ENCODE data around the gene TESPA1.

GRCh38 chr12:55002355-55002754 is 17.8 kb upstream of the TESPA1 start:
- TF ChIP-seq SIN3A (conservative IDR thresholded peaks at IDR 0.05 in 1 of 2, IDR thresholded peaks at IDR 0.05 in 1 of 2; ENCODE audit: low read depth in 1 of 2, low read length in 2 of 2), result no peak
- no peak for TF ChIP-seq CTCF (IDR thresholded peaks at IDR 0.05; ENCODE audit: control extremely low read depth in 1 of 3, insufficient read depth in 1 of 3, low read depth in 1 of 3, low read length in 3 of 3)
